CD8-positive, alpha-beta memory T cell (primary cell): ENCODE measurements around the gene CHRNG. TPM values are rescaled to one million over a fixed set of nuclear protein-coding genes. Genes with fewer than 3 reads are reported as not detected.

Source experiments
- CTCF ChIA-PET: fragments of 350-600 bp; sonication (Branson Sonifier 250); formaldehyde crosslinking; loops from one replicate; lab custom pipeline; 2021; ENCODE audit warnings: antibody characterized with exemption; lab: Charles Lee
- POLR2A ChIA-PET: fragments of 350-600 bp; sonication (Branson Sonifier 250); formaldehyde crosslinking; loops from one replicate; lab custom pipeline; 2021; ENCODE audit warnings: antibody characterized with exemption; lab: Charles Lee
- DNase-seq, 5 donors: peaks; one replicate each; pipeline versions ENCODE4 v3.0.0 to v3.0.0-alpha.2; 2020 to 2022; ENCODE audit warnings: mixed read lengths in 1 of 5
- H3K27ac ChIP-seq: one replicate; pipeline ENCODE4 v1.7.0; 2013; ENCODE audit warnings: low read depth, mild to moderate bottlenecking, low read length, moderate library complexity
- H3K27me3 ChIP-seq: 2 replicates; pipeline ENCODE4 v1.7.0; 2013; ENCODE audit warnings: low read length, mild to moderate bottlenecking; ENCODE audit not compliant: insufficient read depth, poor library complexity, severe bottlenecking
- H3K36me3 ChIP-seq: 2 replicates; pipeline ENCODE4 v1.7.0; 2013; ENCODE audit warnings: mild to moderate bottlenecking, low read length, moderate library complexity; ENCODE audit not compliant: insufficient read depth
- H3K4me1 ChIP-seq: 2 replicates; pipeline ENCODE4 v1.7.0; 2013; ENCODE audit warnings: mild to moderate bottlenecking, low read length, moderate library complexity; ENCODE audit not compliant: insufficient read depth
- H3K4me3 ChIP-seq: 2 replicates; pipeline ENCODE4 v1.7.0; 2013; ENCODE audit warnings: mild to moderate bottlenecking, low read length
- H3K9me3 ChIP-seq: 2 replicates; pipeline ENCODE4 v1.7.0; 2013; ENCODE audit warnings: mild to moderate bottlenecking, low read length
- H3K27ac Mint-ChIP-seq, 8 donors: one replicate each; pipeline ENCODE4 v1.8.0; 2020 to 2021; ENCODE audit warnings: mixed read lengths in 8 of 8, mild to moderate bottlenecking in 6 of 8, inconsistent platforms in 3 of 8, moderate library complexity in 3 of 8
- H3K27me3 Mint-ChIP-seq, 2 donors: one replicate each; pipeline ENCODE4 v1.8.0; 2020 to 2021; ENCODE audit warnings: mixed read lengths in 2 of 2, mild to moderate bottlenecking in 1 of 2, moderate library complexity in 1 of 2
- H3K36me3 Mint-ChIP-seq, 3 donors: one replicate each; pipeline ENCODE4 v1.8.0; 2020 to 2021; ENCODE audit warnings: mixed read lengths in 3 of 3, inconsistent platforms in 1 of 3, mild to moderate bottlenecking in 1 of 3
- H3K4me1 Mint-ChIP-seq, 3 donors: one replicate each; pipeline ENCODE4 v1.8.0; 2020 to 2021; ENCODE audit warnings: mixed read lengths in 3 of 3, inconsistent platforms in 1 of 3, mild to moderate bottlenecking in 1 of 3
- H3K4me3 Mint-ChIP-seq, 7 donors: one replicate each; pipeline ENCODE4 v1.8.0; 2020 to 2021; ENCODE audit warnings: mixed read lengths in 7 of 7, mild to moderate bottlenecking in 6 of 7, moderate library complexity in 4 of 7, inconsistent platforms in 2 of 7
- H3K9me3 Mint-ChIP-seq, 5 donors: one replicate each; pipeline ENCODE4 v1.8.0; 2020 to 2022; ENCODE audit warnings: mixed read lengths in 5 of 5, mild to moderate bottlenecking in 3 of 5, moderate library complexity in 2 of 5, inconsistent platforms in 1 of 5
- polyA plus RNA-seq: library from polyadenylated mRNA; unstranded; fragments of 300-500 nt; fragmentation: Illumina TruSeq; gene quantifications from one replicate; pipeline ENCODE4 v1.2.3, GENCODE V29; 2021
- total RNA-seq, 2 experiments: library from RNA; stranded (reverse); gene quantifications; one replicate each; pipeline ENCODE4 v1.2.3, GENCODE V29; 2021

The CHRNG gene
- total and polyA plus RNA-seq, 3 experiments from 2014 or later: not detected

- no peak overlapping the region for H3K27ac ChIP-seq
- H3K27ac Mint-ChIP-seq: no peak overlapping the region
- no peaks in the 10 kb centered on the region for H3K9me3 Mint-ChIP-seq
- ChIA-PET CTCF (interaction anchor here (1.0 to 2.0 kb wide), 2 partner anchors 8 to 10 kb away, joined by 3 to 4 read pairs; no protein-coding TSS in a partner anchor), POLR2A (no interaction called here)
- H3K36me3 ChIP-seq: peaks cover 5% of the 10 kb centered on the region
- no peaks in the 10 kb centered on the region for H3K9me3 ChIP-seq
- H3K36me3 Mint-ChIP-seq: peaks cover 9 to 31% (median 18%) of the 10 kb centered on the region in 3 donors
- no peak for DNase-seq
- no peaks in the 10 kb centered on the region for H3K4me1 Mint-ChIP-seq
- peak overlapping the region in 1 of 7 donors; percentile 75 for H3K4me3 Mint-ChIP-seq
- H3K27me3 ChIP-seq: no peaks in the 10 kb centered on the region
- no peak overlapping the region for H3K4me3 ChIP-seq
- no peaks in the 10 kb centered on the region for H3K4me1 ChIP-seq
- H3K27me3 Mint-ChIP-seq: peaks cover 0 to 2% of the 10 kb centered on the region in 2 donors
Measured at GRCh38 chr2:232586943-232587505, 47.5 kb downstream of the CHRNG start.

- Mint-ChIP-seq H3K27me3 (peaks cover 0 to 2% of the 10 kb centered on the region in 2 donors), H3K27ac (peak overlapping the region in 1 of 8 donors; percentile 13), H3K36me3 (peaks cover 9 to 26% (median 16%) of the 10 kb centered on the region in 3 donors), H3K4me1 (no peaks in the 10 kb centered on the region), H3K4me3 (no peak overlapping the region), H3K9me3 (no peaks in the 10 kb centered on the region)
- no peak overlapping the region for H3K4me3 ChIP-seq
- H3K36me3 ChIP-seq: peaks cover under 1% of the 10 kb centered on the region
- CTCF ChIA-PET: interaction anchor here (2.0 kb wide), 1 partner anchor 8 kb away, joined by 4 read pairs; no protein-coding TSS in a partner anchor
- no peak for DNase-seq
- H3K4me1 ChIP-seq: no peaks in the 10 kb centered on the region
- POLR2A ChIA-PET: no interaction called here
- no peaks in the 10 kb centered on the region for H3K9me3 ChIP-seq
- no peak overlapping the region for H3K27ac ChIP-seq
- H3K27me3 ChIP-seq: no peaks in the 10 kb centered on the region
Measured at GRCh38 chr2:232587512-232587911, 48.0 kb downstream of the CHRNG start.

GRCh38 chr2:232588031-232588430, 48.5 kb downstream of the CHRNG start:
- Mint-ChIP-seq H3K27ac (peak overlapping the region in 1 of 8 donors; percentile 36), H3K9me3 (no peaks in the 10 kb centered on the region), H3K4me3 (no peak overlapping the region), H3K4me1 (no peaks in the 10 kb centered on the region), H3K36me3 (peaks cover 9 to 21% (median 13%) of the 10 kb centered on the region in 3 donors), H3K27me3 (peaks cover 0 to 2% of the 10 kb centered on the region in 2 donors)
- Histone ChIP-seq H3K27ac (no peak overlapping the region), H3K4me3 (no peak overlapping the region), H3K9me3 (no peaks in the 10 kb centered on the region), H3K27me3 (no peaks in the 10 kb centered on the region), H3K36me3 (no peaks in the 10 kb centered on the region), H3K4me1 (no peaks in the 10 kb centered on the region)
- ChIA-PET CTCF (no interaction called here), POLR2A (no interaction called here)
- no peak for DNase-seq

- ChIA-PET CTCF (no interaction called here), POLR2A (no interaction called here)
- no peak for DNase-seq
- H3K4me1 ChIP-seq: no peaks in the 10 kb centered on the region
- H3K27me3 ChIP-seq: no peaks in the 10 kb centered on the region
- Mint-ChIP-seq H3K4me1 (no peaks in the 10 kb centered on the region), H3K9me3 (no peaks in the 10 kb centered on the region), H3K36me3 (peaks cover 6 to 12% (median 9%) of the 10 kb centered on the region in 3 donors), H3K27me3 (peaks cover 0 to 2% of the 10 kb centered on the region in 2 donors), H3K4me3 (no peak overlapping the region), H3K27ac (no peak overlapping the region)
- H3K9me3 ChIP-seq: no peaks in the 10 kb centered on the region
- H3K27ac ChIP-seq: no peak overlapping the region
- no peaks in the 10 kb centered on the region for H3K36me3 ChIP-seq
- H3K4me3 ChIP-seq: no peak overlapping the region
Measured at GRCh38 chr2:232588680-232589585, 49.4 kb downstream of the CHRNG start.

GRCh38 chr2:232592772-232593395, 53.4 kb downstream of the CHRNG start:
- H3K4me1 ChIP-seq: no peaks in the 10 kb centered on the region
- Mint-ChIP-seq H3K36me3 (peaks cover 0 to 2% (median 0%) of the 10 kb centered on the region in 3 donors), H3K27me3 (peaks cover 0 to 2% of the 10 kb centered on the region in 2 donors), H3K9me3 (no peaks in the 10 kb centered on the region), H3K27ac (no peak overlapping the region), H3K4me1 (no peaks in the 10 kb centered on the region), H3K4me3 (peak overlapping the region in 1 of 7 donors; percentile 30)
- H3K36me3 ChIP-seq: no peaks in the 10 kb centered on the region
- no peaks in the 10 kb centered on the region for H3K27me3 ChIP-seq
- H3K27ac ChIP-seq: no peak overlapping the region
- no peak overlapping the region for H3K4me3 ChIP-seq
- CTCF ChIA-PET: interaction anchor here (1.2 kb wide), 1 partner anchor 13 kb away, joined by 5 read pairs; no protein-coding TSS in a partner anchor
- POLR2A ChIA-PET: no interaction called here
- H3K9me3 ChIP-seq: no peaks in the 10 kb centered on the region
- DNase-seq: no peak

- Histone ChIP-seq H3K4me1 (no peaks in the 10 kb centered on the region), H3K36me3 (no peaks in the 10 kb centered on the region), H3K4me3 (no peak overlapping the region), H3K9me3 (no peaks in the 10 kb centered on the region), H3K27me3 (no peaks in the 10 kb centered on the region), H3K27ac (no peak overlapping the region)
- no peak for DNase-seq
- no peak overlapping the region for H3K4me3 Mint-ChIP-seq
- no peaks in the 10 kb centered on the region for H3K27me3 Mint-ChIP-seq
- H3K36me3 Mint-ChIP-seq: peaks cover 0 to 2% (median 0%) of the 10 kb centered on the region in 3 donors
- no peaks in the 10 kb centered on the region for H3K4me1 Mint-ChIP-seq
- no peaks in the 10 kb centered on the region for H3K9me3 Mint-ChIP-seq
- CTCF ChIA-PET: interaction anchor here (2.1 kb wide), 1 partner anchor 11 kb away, joined by 7 read pairs; no protein-coding TSS in a partner anchor
- POLR2A ChIA-PET: no interaction called here
- no peak overlapping the region for H3K27ac Mint-ChIP-seq
Measured at GRCh38 chr2:232593982-232594381, 54.5 kb downstream of the CHRNG start.
